ENCODE results near the gene ZIC1.

Gene ZIC1

GRCh38 chr3:147411815-147412241 is 2.7 kb downstream of the ZIC1 start:
- DNase-seq, result no peak

GRCh38 chr3:147412261-147412916 is 3.2 kb downstream of the ZIC1 start:
- no peak for DNase-seq

- no peak for DNase-seq
These were observed 3.9 kb downstream of the ZIC1 start for GRCh38 chr3:147412917-147413685.

- DNase-seq, result no peak
These were observed 4.7 kb downstream of the ZIC1 start for GRCh38 chr3:147413686-147414389.

- DNase-seq, result no peak
These were observed 5.4 kb downstream of the ZIC1 start for GRCh38 chr3:147414390-147415138.

GRCh38 chr3:147415286-147415685 is 6.1 kb downstream of the ZIC1 start:
- DNase-seq, result no peak

GRCh38 chr3:147415874-147416273 is 6.7 kb downstream of the ZIC1 start:
- DNase-seq, result no peak

- DNase-seq, result no peak
These were observed 7.8 kb downstream of the ZIC1 start for GRCh38 chr3:147416931-147417330.

- no peak for DNase-seq
These were observed 8.6 kb downstream of the ZIC1 start for GRCh38 chr3:147417551-147418295.

GRCh38 chr3:147418371-147418781 is 9.2 kb downstream of the ZIC1 start:
- no peak for DNase-seq

- no peak for DNase-seq
These were observed 9.9 kb downstream of the ZIC1 start for GRCh38 chr3:147418808-147419701.

- no peak for DNase-seq
These were observed 10.6 kb downstream of the ZIC1 start for GRCh38 chr3:147419781-147420224.

GRCh38 chr3:147420353-147421183 is 11.4 kb downstream of the ZIC1 start:
- DNase-seq, result no peak

- DNase-seq, result no peak
These were observed 12.2 kb downstream of the ZIC1 start for GRCh38 chr3:147421184-147421912.

GRCh38 chr3:147422196-147422595 is 13.0 kb downstream of the ZIC1 start:
- no peak for DNase-seq

- DNase-seq, result no peak
These were observed 13.7 kb downstream of the ZIC1 start for GRCh38 chr3:147422601-147423536.

- DNase-seq, result no peak
These were observed 14.3 kb downstream of the ZIC1 start for GRCh38 chr3:147423537-147423797.

- DNase-seq, result no peak
These were observed 14.8 kb downstream of the ZIC1 start for GRCh38 chr3:147423798-147424580.
